ENCODE measurements around the gene MROH8. TPM values are rescaled to one million over a fixed set of nuclear protein-coding genes. Genes with fewer than 3 reads are reported as not detected.
"Not testable (repeated sequence)": the region's sequence is repeated elsewhere in the genome, so short reads cannot be mapped to it uniquely, and the experiment has no call there.

Gene MROH8
- total RNA-seq, 1 donor from 2014 or later: 10.5 TPM

- no peak for DNase-seq
Observed at GRCh38 chr20:37154684-37155298, 24.6 kb downstream of the MROH8 start.

DNA sequence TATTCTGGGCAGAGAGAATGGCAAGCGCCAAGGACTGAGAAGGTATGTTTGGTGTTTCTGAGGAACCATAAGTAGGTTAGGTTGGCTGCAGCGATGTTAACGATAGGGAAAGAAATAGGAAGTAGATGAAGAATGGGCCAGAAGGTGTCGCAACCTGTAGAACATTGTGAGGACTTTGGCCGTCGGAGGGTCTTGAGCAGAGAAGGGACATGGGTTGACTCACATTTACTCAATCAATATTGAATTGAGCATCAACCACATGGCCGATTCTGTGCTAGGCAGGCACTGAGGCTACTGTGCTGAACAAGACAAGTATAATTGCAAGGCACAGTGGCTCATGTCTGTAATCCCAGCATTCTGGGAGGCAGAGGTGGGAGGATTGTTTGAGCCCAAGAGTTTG, 27.1 kb downstream of the MROH8 start:
- DNase-seq: no peak

- DNase-seq: no peak
Observed at GRCh38 chr20:37151529-37151928, 27.8 kb downstream of the MROH8 start.

GRCh38 chr20:37150864-37151263, 28.5 kb downstream of the MROH8 start:
- DNase-seq: not testable (repeated sequence)

DNA sequence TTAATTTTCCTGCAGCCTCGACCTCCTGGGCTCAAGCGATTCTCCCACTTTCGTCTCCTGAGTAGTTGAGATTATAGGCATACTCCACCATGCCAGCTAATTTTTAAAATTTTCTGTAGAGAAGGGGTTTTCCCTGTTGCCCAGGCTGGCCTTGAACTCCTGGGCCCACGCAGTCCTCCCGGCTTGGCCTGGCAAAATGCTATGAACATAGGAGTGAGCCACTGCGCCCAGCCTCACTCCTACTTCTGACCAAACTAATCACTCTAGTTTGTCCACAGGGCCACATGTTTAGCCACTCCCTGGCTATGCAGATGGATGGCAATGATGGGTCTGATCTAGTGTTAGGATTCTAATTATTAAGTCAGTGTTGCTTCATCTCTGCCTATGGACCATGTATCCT, 32.1 kb downstream of the MROH8 start:
- no peak for DNase-seq

GRCh38 chr20:37144856-37145404, 34.4 kb downstream of the MROH8 start:
- DNase-seq: no peak

DNA sequence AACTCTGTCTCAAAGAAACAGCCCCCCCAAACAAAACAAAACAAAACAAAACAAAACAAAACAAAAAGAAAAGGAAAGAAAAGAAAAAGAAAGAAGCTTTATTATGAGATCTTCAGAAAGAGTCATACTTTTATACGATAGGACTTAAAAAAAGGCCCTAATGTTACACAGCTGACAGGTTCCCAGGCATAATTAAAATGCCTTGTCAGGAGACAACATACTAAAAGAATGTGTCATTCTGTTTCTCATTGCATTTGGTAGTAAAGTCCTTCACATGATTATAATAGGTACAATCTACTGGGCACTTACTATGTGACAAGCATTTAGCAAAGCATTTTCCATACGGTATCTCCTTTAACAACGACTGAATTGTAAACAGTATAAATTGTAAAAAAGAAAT, 36.6 kb downstream of the MROH8 start:
- DNase-seq: no peak

- DNase-seq: no peak
Observed at GRCh38 chr20:37137547-37137946, 41.8 kb downstream of the MROH8 start.

DNA sequence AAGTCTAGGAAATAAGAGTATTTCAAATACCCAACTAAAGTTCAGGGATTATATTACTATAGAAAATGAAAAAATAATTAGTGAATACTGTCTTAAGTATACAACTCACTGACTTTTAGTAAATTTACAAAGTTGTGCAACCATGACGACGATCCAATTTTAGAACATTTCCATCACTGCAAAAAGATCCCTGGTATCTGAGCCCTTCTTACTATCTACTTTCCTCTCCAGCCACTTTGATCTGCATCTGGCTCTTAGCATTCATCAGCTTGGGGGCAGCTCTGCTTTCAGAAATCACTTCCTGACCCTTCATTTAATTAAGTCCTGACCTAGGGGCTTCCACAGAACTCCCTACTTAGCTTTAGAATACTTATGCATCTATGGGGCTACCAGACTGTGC, 45.4 kb downstream of the MROH8 start:
- no peak for DNase-seq

- DNase-seq: peak; percentile 11
Observed at GRCh38 chr20:37131486-37131885, 47.9 kb downstream of the MROH8 start.

DNA sequence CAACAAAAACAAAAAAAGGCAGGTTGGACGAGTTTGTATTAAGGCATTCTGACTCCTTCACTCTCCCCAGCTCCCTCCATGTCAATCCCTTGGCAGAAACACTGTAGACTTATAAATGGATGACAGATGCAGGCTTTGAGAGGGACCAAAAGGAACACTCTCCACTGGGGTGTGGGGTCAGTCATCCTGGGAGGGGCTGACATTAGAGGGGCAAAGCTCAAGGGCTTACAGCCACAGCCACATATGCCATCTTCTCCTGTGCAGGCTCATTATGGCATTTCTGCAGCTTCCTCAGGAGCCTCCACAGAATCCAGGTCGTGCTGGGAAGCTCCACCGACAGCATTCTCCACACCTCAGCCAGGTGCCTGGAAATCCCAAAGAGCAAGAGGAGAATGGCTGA, 50.5 kb downstream of the MROH8 start:
- no peak for DNase-seq

GRCh38 chr20:37126290-37126689, 53.1 kb downstream of the MROH8 start:
- not testable (repeated sequence) for DNase-seq

DNA sequence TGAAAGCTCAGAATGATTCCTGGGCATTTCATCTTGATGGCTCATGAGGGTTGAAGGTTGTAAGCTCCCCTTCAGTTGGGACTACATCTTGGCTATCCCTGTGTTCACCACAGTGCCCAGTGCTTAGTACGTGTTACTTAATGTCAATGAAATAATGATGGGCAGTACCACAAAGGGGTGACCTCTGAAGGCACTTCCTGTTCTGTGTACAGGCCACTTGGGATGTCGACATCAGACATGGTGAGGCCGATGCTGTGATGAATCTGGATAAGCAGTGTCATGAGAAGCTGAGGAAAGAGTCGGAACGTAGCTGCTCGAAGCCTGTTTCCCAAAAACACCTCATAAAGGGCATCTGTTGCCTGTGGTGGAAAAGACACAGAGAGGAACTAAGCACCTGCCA, 55.9 kb downstream of the MROH8 start:
- no peak for DNase-seq

DNA sequence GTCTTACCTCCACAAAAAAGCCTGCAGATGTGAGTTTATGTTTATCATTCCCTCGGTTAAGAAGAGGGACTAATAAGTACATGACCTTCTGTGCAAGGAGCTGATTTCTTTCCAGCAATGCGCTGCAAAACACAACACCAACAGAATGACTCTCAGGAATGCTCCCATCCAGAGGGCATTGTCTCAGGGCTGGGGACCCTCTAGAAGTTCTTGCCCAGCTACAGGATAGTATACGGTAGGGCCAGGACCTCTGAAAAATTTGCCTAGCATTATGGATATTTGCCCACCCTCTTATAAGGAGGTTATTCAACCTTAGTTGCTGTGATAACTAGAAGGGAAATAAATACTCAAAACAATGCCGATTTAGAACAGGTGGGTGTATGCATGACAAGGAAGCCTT, 58.9 kb downstream of the MROH8 start:
- DNase-seq: no peak

DNA sequence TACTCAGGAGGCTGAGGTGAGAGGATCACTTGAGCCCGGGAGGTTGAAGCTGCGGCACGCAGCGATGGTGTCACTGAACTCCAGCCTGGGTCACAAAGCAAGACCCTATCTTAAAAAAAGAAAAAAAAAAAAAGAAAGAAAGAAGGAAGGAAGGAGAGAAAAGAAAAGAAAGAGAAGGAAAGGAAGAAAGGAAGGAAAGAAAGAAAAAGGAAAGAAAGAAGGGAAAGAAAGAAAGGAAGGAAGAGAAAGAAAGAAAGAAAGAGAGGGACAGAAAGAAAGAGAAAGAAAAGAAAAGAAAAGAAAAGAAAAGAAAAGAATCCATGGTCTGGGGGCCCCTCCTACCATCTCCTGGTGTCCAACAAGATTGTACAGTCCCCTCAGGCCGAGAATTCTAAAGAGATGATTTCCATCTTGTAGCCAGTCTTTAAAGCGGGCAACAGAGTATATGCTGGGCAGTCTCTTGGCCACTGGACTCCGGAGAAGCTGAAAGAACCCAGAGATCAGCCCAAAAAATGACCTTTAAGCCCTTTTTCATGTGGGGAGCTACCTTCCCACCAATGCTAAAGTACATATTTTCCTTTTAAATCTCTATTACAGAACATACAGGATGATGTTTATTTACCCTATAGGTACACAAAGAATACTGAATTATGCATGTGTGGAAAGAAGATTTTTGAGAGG, 59.9 kb downstream of the MROH8 start:
- no peak for DNase-seq

DNA sequence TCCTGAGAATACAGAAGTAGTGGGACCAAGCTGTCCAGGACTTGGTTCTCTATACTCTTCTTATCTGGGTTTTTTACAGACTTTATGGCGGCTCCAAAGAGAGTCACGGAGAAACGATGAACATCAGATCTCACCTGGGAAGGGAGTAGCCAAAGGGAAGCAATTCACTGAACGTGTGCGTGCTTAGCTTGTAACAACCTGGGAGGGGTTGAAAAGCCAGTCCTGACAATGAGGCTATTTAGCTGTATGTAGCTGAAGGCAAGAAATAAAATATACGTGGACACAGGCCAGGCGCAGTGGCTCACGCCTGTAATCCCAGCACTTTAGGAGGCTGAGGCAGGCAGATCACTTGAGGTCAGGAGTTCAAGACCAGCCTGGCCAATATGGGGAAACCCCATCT, 65.3 kb downstream of the MROH8 start:
- no peak for DNase-seq

DNA sequence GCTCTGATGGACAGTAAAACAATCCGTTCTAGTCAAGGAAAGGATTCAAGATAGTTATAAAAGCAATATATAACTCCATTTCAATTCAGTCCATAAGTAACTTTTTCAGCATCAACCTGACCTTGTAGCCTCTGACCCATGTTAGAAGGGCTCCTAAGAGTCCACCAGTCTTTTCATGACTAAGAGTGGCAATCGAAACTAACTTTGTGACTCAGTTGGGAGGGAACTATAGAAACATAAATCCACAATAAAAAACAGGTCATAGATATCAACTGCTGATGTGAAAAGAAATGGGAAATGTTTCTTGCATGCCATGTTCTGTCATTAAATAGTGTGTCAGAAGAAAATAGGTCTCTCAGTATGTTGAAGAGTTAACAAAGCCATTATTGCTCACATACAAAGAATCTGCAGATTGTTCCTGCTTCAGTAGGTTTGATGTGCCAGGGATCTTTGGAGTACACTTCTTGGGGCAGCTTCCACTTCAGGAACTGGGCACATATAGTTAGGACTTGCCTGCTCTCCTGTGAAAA, 67.4 kb downstream of the MROH8 start:
- DNase-seq: no peak

- DNase-seq: no peak
Observed at GRCh38 chr20:37108676-37109075, 70.7 kb downstream of the MROH8 start.

- DNase-seq: no peak
Observed at GRCh38 chr20:37102571-37102970, 76.8 kb downstream of the MROH8 start.

DNA sequence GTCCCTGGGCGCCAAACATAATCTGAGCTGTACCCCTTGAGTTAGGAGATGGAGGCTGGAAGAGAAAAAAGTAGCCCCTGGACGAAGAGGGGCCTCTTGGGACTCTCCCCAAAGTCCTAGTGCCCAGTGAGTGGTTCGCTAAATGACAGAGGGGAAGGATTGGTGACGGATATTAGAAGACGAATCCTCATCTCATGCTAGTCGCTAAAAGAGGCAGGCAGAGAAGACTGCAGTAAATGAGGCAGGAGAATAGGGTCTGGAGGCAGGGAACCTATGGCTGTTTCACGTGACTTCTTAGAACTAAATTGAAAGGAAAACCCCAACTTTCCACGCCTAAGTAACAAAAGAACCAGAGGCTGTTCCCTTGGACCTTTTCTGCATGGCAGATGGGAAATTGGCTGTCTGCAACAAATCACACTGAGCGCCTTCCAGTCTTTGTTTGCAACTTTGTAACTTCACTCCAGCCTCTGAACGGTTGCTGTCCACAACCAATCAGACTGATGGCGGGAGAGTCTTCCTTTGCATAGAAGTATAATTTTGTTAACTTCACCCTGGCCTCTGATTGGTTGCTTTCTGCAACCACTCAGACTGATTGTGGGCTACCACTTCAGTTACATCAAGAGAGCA, 82.8 kb downstream of the MROH8 start:
- DNase-seq: no peak

DNA sequence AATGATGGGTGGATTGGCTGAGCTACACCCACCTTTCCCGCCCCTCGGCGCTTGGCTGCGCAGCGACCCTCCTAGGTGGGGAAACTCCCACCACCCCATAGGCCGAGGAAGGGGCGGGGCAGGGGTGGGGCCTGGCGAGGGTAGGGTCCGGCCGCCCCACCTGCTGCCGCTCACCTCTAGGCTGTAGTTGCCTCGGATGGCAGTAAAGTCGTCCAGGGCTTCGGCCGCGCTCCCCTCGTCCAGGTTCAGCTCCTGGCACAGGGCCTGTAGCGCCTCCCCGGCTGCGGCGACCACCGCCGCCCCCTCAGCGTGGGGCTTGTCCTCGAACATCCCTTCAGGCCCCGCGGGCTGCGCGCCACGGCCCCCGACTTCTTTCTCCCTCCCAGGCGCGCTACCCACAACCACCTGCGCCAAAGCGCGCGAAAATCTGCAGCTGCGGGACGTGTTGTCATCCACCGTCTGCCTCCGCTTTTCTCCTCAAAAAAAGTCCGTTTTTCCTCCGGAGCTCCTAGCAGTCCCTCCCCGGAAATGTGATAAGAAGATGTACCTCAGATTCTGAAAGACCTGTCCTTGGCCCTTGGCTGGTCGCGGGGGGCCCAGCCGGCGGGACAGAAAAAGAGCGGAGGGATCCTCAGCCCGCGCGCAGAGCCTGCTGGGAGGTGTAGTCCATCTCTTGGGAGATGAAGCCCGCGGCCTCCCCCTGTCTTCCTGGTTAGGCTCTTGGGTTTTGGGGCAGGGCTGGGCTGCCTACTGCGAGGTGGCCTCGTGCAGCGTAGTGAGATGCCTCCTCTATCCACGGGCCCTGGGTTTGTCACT, 83.5 kb downstream of the MROH8 start, which contains the start of gene RBL1:
Gene RBL1, minus strand, starts transcription at position 399 of the 816 bp plus-strand sequence. Its CDS starts 69 bp downstream, at position 330.
- peak; percentile 95 for DNase-seq

- no peak for DNase-seq
Observed at GRCh38 chr20:37095108-37095598, 84.2 kb downstream of the MROH8 start.

Measured in tongue (tissue), 2 donors.